Limb (tissue), 2 donors: ENCODE measurements around the gene PNLIPRP2.

Experiments
- DNase-seq, 2 donors: peaks; one replicate each; pipeline ENCODE4 v3.0.0-alpha.2; 2016; ENCODE audit errors: extremely low spot score in 2 of 2

Gene PNLIPRP2

DNA sequence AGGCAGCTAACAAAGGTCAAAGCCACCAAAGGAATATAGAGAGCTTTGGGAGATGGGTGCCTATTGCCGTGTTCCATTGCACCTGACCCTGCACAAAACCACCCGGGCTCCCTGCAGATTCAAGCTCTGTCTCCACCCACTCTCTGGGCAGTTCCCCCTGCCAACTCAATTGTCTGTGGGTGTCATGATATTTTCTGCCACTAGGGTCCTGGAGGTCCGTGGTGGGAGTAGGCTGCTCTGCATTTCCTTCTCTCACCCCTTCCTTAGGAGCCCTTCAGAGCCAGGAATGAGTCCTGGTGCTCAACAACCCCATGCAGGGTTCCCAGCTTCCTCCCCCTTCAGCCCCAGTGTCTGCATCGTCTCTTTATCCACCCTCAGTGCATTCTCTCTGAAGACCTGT is 34.1 kb downstream of the PNLIPRP2 start:
- no peak for DNase-seq

DNA sequence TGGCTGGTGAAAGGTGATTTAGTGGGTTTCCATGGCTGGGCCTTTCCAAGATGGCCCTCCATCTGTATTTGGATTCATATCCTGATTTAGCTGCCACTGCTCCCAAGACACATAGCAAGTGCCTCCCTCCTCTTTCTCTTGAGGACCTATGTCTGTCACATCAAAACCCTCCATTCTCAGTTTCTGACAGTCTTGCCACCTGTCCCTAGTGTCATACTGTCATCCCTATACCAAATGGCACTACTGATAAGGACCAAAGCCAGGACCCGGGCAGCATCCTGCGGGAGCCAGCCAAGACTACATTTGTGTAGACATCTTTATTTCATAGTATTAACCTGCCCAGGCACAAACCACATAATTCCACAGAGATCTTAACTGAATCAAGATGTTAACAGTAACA is 34.8 kb downstream of the PNLIPRP2 start:
- no peak for DNase-seq

DNA sequence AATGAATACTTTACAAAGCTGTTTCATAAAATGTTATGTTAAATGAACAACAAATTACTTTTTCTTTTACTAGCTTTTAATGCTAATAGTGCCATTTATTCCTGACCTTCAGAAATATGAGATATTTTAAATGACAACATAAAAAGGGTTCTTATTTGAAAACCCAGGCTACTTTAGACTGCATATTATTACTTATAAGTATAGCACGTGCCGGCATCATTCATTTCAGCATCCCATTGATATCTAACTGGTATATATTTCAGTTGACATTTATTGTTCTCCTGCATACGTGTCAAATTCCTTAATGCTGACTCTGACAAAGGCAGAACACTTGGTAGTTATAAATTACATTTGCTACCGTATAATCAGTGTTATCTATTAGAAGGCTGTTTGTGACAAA is 35.3 kb downstream of the PNLIPRP2 start:
- DNase-seq = no peak

DNA sequence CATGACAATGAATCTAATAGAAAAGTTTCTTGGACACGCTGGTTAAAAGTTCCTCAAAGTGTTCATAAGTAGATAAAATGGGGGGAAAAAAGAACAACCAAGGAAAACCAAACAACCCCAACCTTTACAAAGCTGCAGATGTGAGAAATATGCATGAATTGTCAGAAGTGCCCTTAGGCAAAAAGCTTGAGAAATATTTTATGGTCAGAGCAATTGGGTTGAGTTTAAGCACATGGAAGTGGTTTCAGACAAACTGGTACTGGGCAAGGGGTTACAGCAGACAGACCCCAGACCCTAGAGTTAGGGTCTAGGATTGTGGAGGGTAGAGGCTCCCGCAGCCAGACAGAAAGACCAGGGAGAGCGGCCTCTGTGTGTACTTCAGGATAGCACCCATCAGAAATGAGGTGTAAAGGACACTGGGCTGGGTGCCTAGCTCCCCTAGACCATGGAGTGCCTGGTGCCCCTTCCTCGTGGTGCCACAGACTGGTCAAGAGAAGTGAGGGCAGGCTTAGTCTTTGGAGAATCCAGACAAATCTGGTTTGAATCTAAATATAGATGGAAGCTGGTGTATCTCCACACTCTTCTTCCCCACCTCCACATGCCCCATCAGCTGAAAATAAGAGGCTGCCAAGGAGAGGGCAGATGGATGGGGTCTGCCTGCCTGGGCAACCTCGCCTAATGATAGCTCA is 37.3 kb downstream of the PNLIPRP2 start:
- no peak for DNase-seq

GRCh38 chr10:116659049-116659670 is 38.4 kb downstream of the PNLIPRP2 start:
- DNase-seq = no peak

GRCh38 chr10:116660860-116661259 is 40.1 kb downstream of the PNLIPRP2 start:
- no peak for DNase-seq

GRCh38 chr10:116663342-116663741 is 42.6 kb downstream of the PNLIPRP2 start:
- DNase-seq = no peak

- no peak for DNase-seq
Observed at GRCh38 chr10:116664631-116665030, 43.9 kb downstream of the PNLIPRP2 start.

- DNase-seq = peak; percentile 58 to 67
Observed at GRCh38 chr10:116665541-116666125, 44.9 kb downstream of the PNLIPRP2 start.

DNA sequence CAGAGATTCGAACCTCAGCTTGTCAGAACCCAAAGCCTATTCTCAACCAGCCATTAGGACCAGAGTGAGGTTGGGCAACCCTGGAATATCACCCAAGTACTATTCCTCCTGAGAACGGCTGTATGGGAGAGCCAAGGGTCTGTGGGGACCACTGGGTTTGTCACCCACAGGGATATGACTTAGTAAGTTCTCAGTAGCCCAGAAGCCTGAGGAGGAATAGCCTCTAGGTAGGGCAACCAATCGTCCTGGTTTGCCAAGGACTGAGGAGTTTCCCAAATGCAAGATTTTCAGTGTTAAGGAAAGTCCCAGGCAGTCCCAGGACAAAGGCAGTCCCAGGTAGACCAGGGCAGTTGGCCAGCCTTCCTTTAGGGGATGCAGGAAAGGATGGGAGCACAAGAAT is 46.7 kb downstream of the PNLIPRP2 start:
- no peak for DNase-seq

DNA sequence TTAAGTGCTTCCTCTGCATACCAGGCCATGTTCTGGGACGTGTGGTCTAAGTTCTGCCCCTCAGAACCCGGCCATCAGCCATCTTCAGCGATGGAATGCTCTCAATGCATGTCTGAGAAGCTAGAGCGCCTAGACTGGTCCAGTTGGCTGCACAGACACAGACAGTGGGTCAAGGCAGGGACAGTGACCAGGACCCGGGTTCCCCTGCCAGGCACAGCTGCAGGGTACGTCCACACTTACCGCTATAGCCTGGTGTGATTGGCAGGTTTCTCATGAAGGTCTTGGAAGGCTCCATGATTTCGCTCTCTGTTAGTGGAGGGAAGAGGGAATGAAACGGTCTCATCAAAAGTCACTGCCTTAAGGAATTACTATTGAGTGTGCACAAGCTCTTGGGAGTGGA is 47.3 kb downstream of the PNLIPRP2 start:
- no peak for DNase-seq

- DNase-seq = no peak
Observed at GRCh38 chr10:116668446-116668845, 47.7 kb downstream of the PNLIPRP2 start.

- DNase-seq = no peak
Observed at GRCh38 chr10:116669080-116669479, 48.3 kb downstream of the PNLIPRP2 start.

- peak in 1 of 2 donors; percentile 79 for DNase-seq
Observed at GRCh38 chr10:116669832-116670644, 49.3 kb downstream of the PNLIPRP2 start.

DNA sequence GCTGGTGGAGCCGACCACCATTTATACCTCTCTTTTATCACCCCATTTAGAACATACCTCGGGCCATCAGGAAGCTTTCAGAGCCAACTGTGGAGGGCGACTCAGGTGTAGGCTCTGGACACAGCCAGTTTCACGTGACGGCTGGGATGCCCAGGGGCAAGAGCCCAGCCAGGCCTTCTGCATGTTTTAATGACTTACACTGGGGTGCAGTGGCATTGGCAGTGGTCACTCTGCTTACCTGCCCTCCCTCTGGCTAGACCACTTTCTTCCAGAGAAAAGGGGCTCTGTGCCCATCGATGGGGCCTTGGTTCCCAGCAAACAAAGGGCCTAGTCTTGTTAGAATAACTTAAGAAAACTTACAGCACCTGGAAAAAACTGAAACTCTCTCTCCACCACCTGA is 50.0 kb downstream of the PNLIPRP2 start:
- no peak for DNase-seq

DNA sequence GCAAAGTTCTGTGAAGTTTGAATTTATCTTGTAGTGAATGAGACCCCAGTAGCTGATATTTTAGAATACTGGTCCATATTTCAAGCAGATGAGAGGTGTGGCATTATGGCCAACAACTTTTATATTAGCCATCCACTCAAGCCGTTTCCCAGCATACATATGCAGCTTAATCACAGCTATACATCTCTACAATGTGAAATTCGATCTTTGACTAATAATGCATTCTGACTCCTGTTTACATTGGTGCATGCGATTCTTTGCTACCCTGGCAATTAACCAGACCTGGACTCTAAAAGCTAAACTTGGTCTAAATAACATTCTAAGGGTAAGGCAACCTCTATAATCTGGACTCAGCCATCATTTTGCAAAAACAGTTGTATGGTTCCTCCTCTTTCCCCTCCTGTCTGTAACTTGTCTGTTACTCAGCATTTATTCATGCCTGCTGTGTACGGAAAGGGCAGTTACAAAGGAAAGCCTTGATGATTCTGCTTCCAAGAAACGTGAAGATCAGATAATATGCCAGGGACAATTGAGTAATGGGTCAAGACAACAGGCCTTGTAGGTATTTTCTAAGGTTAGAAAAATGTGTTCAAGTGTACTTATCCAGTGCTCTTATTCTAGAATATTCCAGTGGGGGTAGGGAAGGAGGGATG is 50.6 kb downstream of the PNLIPRP2 start:
- no peak for DNase-seq

DNA sequence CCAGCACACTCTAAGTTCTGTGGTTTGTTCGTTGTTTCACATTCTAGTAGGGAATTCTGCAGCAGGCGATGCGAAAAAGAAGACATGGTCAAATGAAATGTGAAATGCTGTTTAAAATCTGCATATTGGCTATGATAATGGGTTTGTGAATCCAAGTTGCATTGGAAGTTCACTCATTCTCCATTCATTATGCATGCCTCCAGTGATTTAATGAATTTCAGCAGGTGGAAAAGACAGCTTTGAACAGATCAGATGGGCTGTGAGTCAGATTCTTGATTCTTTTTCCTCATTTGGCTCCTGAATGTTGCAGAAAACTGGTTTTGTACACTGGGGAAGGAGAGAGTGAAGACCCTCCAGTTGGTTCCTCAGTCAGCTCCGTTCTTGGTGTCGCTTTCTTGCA is 52.1 kb downstream of the PNLIPRP2 start:
- DNase-seq = no peak

DNA sequence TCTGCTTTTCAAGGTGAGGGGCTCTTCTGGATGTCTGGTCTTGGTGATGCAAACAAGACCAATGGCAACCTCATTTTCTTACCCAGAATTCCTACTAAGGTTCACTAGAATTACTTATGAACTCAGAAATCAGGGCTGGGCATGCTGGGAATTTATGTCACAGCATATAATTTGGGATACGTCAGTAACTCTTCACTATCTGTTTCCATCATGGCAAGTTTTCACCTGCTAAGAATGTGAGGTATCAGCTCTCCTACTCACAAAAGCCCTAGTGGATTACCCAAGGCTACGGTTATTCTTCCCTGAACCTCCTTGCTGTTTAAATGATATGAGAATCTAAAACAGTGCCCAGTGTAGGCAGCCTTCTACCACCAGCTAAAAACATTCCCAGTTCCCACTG is 53.1 kb downstream of the PNLIPRP2 start:
- no peak for DNase-seq

DNA sequence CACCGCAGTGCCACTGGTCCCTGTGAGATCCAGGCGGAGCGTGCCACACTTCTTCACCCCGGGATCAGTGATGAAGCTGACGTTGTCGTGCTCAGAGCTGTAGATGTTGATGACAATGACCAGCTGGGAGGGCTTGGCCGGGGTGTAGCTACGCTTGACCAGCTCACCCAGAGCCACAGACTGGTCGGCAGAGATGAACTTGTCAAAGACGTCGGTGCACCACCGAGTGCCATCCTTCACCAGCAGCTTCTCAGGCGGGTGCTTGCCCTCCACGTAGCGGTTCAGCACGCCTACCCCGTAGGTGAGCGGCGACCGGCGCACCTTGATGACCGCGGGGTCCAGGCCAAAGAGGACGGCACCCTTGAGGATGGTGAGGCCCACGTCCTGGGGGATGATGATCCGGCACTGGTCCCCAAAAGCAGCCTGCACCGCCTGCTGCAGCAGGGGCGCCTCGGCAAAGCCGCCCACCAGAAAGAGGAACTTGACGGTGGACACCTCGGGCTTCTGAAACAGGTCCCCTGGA is 54.2 kb downstream of the PNLIPRP2 start:
- no peak for DNase-seq

- no peak for DNase-seq
Observed at GRCh38 chr10:116676118-116676517, 55.4 kb downstream of the PNLIPRP2 start.

DNA sequence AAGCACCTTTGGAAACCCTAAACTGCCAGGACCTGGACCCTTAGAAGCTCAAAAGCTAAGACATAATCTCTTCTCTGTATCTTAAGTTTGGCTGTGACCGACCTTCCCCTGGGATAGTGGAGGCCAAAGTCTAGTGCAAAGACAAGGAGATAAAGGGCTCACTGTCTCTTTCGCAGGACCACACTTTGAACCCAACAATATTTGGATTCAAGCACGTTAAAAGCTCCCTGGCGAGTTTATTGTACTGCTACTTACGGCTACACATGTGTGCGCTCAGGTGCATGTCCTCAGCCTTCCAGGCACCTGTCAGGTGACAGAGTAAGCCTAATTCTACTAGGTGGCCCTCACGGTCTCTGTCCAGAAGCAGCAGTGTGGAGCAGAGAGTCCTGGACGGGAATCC is 55.9 kb downstream of the PNLIPRP2 start:
- DNase-seq = no peak
